GM21526 (cell line): ENCODE results near the gene PGK1.

Source experiments
- ATAC-seq: cut with Tn5 transposase; IDR thresholded peaks from one replicate; pipeline ENCODE4 v1.9.1; 2021; ENCODE audit warnings: moderate library complexity; ENCODE audit not compliant: unreplicated experiment, low FRiP score

The PGK1 gene

DNA sequence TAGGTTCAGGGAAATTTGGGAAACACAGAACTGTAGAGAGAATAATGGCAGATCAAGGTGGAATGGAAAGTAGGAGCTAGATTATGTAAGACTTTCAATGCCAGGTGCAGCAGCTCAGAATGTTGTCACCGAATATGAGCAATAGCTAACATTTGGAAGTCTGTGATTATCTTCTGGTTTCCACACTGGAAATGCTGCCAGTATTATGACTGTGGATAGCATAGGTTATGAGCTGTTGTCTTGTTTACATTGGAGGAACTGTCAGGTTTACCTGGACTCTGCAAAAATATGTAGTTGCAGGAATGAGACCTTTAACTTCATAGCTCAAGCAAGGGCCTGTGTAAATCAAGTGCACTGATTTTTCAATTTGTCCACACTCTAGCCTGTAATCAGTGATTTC, 61.4 kb downstream of the PGK1 start:
- no peak for ATAC-seq

DNA sequence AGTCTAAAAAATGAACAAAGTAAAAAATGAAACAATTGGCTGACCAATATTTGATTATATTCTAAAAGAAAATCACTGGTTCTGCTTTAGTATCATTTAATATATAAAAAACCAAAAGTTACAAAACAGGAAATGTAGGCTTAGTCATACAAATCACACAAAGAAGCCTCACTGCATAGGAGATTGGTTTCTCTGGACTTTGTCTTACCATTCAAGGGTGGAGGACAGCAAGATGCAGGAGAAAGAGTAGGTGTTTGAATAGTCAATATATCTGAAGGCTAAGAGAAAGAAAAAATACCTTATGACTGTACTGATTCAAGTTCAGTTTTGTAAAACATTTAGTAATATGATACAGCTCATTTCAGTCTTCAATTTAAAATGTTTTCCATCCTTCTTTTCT, 64.0 kb downstream of the PGK1 start:
- ATAC-seq: no peak
